Measurements from ENCODE around the gene FBXL17.

FBXL17 gene

GRCh38 chr5:108084105-108084504 lies 297.8 kb downstream of the FBXL17 start:
- no peak for DNase-seq (ENCODE audit: low read depth)

GRCh38 chr5:108083232-108083631 lies 298.7 kb downstream of the FBXL17 start:
- DNase-seq (ENCODE audit: low read depth), result no peak

- DNase-seq (ENCODE audit: low read depth), result no peak
Measured at GRCh38 chr5:108081707-108082106, 300.2 kb downstream of the FBXL17 start.

GRCh38 chr5:108079753-108080152 lies 302.1 kb downstream of the FBXL17 start:
- DNase-seq (ENCODE audit: low read depth), result peak; percentile 31

- no peak for DNase-seq (ENCODE audit: low read depth)
Measured at GRCh38 chr5:108078882-108079281, 303.0 kb downstream of the FBXL17 start.

- DNase-seq (ENCODE audit: low read depth), result no peak
Measured at GRCh38 chr5:108078345-108078744, 303.6 kb downstream of the FBXL17 start.

- DNase-seq (ENCODE audit: low read depth), result no peak
Measured at GRCh38 chr5:108074626-108075025, 307.3 kb downstream of the FBXL17 start.

GRCh38 chr5:108064302-108064701 lies 317.6 kb downstream of the FBXL17 start:
- DNase-seq (ENCODE audit: low read depth), result no peak

GRCh38 chr5:108061941-108062340 lies 320.0 kb downstream of the FBXL17 start:
- DNase-seq (ENCODE audit: low read depth), result no peak

GRCh38 chr5:108060340-108060739 lies 321.6 kb downstream of the FBXL17 start:
- DNase-seq (ENCODE audit: low read depth), result no peak

- DNase-seq (ENCODE audit: low read depth), result no peak
Measured at GRCh38 chr5:108059334-108059733, 322.6 kb downstream of the FBXL17 start.

GRCh38 chr5:108054349-108054748 lies 327.5 kb downstream of the FBXL17 start:
- DNase-seq (ENCODE audit: low read depth), result no peak

GRCh38 chr5:108046955-108047670 lies 334.8 kb downstream of the FBXL17 start:
- DNase-seq (ENCODE audit: low read depth), result no peak

- no peak for DNase-seq (ENCODE audit: low read depth)
Measured at GRCh38 chr5:108036482-108036881, 345.4 kb downstream of the FBXL17 start.

GRCh38 chr5:108028883-108029282 lies 353.0 kb downstream of the FBXL17 start:
- no peak for DNase-seq (ENCODE audit: low read depth)

GRCh38 chr5:108028412-108028811 lies 353.5 kb downstream of the FBXL17 start:
- DNase-seq (ENCODE audit: low read depth), result peak; percentile 3

GRCh38 chr5:108025957-108026356 lies 355.9 kb downstream of the FBXL17 start:
- no peak for DNase-seq (ENCODE audit: low read depth)

GRCh38 chr5:108024986-108025385 lies 356.9 kb downstream of the FBXL17 start:
- DNase-seq (ENCODE audit: low read depth), result no peak

GRCh38 chr5:108016101-108016500 lies 365.8 kb downstream of the FBXL17 start:
- DNase-seq (ENCODE audit: low read depth), result no peak

GRCh38 chr5:108006791-108007190 lies 375.1 kb downstream of the FBXL17 start:
- DNase-seq (ENCODE audit: low read depth), result no peak

- no peak for DNase-seq (ENCODE audit: low read depth)
Measured at GRCh38 chr5:108003178-108003577, 378.7 kb downstream of the FBXL17 start.

GRCh38 chr5:108001222-108001621 lies 380.7 kb downstream of the FBXL17 start:
- no peak for DNase-seq (ENCODE audit: low read depth)

GRCh38 chr5:107997338-107997980 lies 384.4 kb downstream of the FBXL17 start:
- no peak for DNase-seq (ENCODE audit: low read depth)

GRCh38 chr5:107993341-107993740 lies 388.6 kb downstream of the FBXL17 start:
- DNase-seq (ENCODE audit: low read depth), result no peak

Data from GM04503 (cell line).